IMR-90 (cell line): ENCODE measurements around the gene NSMCE3. TPM values are rescaled to one million over a fixed set of nuclear protein-coding genes. Genes with fewer than 3 reads are reported as not detected.

ENCODE experiments used
- ATAC-seq: fragments of 200-7000 bp; cut with Tn5 transposase; 2 replicates; pipeline ENCODE4 v1.9.1; 2020; ENCODE audit warnings: low read depth, mild to moderate bottlenecking, moderate library complexity
- BruUV-seq: library from RNA; stranded (reverse); fragments of 400-500 nt; replicated peaks from 2 replicates; lab custom pipeline; 2021; lab: Mats Ljungman, UMichigan
- CTCF ChIA-PET: fragments of 300-600 bp; formaldehyde crosslinking; extraction: SDS; loops from one replicate; lab custom pipeline; 2021; ENCODE audit warnings: antibody characterized with exemption; lab: Yijun Ruan, JAX
- POLR2A ChIA-PET: fragments of 300-600 bp; sonication (Branson Sonifier 250); formaldehyde crosslinking; loops from one replicate; lab custom pipeline; 2022; ENCODE audit warnings: antibody characterized with exemption; ENCODE audit not compliant: unreplicated experiment; lab: Charles Lee
- DNase-seq: peaks from one replicate; pipeline ENCODE4 v3.0.0; 2013
- H2AFZ ChIP-seq: replicated peaks from 2 replicates; pipeline ENCODE3; 2013; ENCODE audit warnings: low read length, mild to moderate bottlenecking; ENCODE audit not compliant: poor library complexity
- H2AK5ac ChIP-seq: 2 replicates; pipeline ENCODE4 v1.6.1; 2013; ENCODE audit warnings: low read depth, low read length, inconsistent platforms
- H2AK9ac ChIP-seq: replicated peaks from 2 replicates; pipeline ENCODE3; 2013; ENCODE audit warnings: mild to moderate bottlenecking, low read depth, low read length, moderate library complexity; ENCODE audit not compliant: poor library complexity
- H2BK120ac ChIP-seq: 2 replicates; pipeline ENCODE4 v1.6.1; 2013; ENCODE audit warnings: low read depth, low read length, inconsistent platforms
- H2BK15ac ChIP-seq: 3 replicates; pipeline ENCODE4 v1.6.1; 2013; ENCODE audit warnings: low read depth, low read length, inconsistent platforms
- H2BK20ac ChIP-seq: 2 replicates; pipeline ENCODE4 v1.6.1; 2013; ENCODE audit warnings: low read depth, mild to moderate bottlenecking, inconsistent platforms, low read length, moderate library complexity
- H2BK5ac ChIP-seq: 2 replicates; pipeline ENCODE4 v1.6.1; 2013; ENCODE audit warnings: mild to moderate bottlenecking, low read depth, low read length, inconsistent platforms; ENCODE audit not compliant: poor library complexity, severe bottlenecking
- H3K14ac ChIP-seq: replicated peaks from 2 replicates; pipeline ENCODE4 v1.6.1; 2013; ENCODE audit warnings: low read depth, low read length, inconsistent platforms
- H3K18ac ChIP-seq: 2 replicates; pipeline ENCODE4 v1.6.1; 2013; ENCODE audit warnings: low read depth, low read length, control low read depth
- H3K23ac ChIP-seq: 2 replicates; pipeline ENCODE4 v1.6.1; 2013; ENCODE audit warnings: low read depth, low read length, inconsistent platforms
- H3K27ac ChIP-seq: 2 replicates; pipeline ENCODE4 v1.5.1; 2013; ENCODE audit warnings: mild to moderate bottlenecking, control low read depth, low read length; ENCODE audit not compliant: insufficient read depth
- H3K27me3 ChIP-seq: 2 replicates; pipeline ENCODE4 v1.6.1; 2013; ENCODE audit warnings: low read length; ENCODE audit not compliant: control insufficient read depth, insufficient read depth
- H3K36me3 ChIP-seq: 2 replicates; pipeline ENCODE4 v1.6.1; 2013; ENCODE audit warnings: low read length, mixed read lengths; ENCODE audit not compliant: control insufficient read depth, insufficient read depth
- H3K4ac ChIP-seq: 2 replicates; pipeline ENCODE4 v1.6.1; 2013; ENCODE audit warnings: low read depth, low read length, inconsistent platforms
- H3K4me1 ChIP-seq: 2 replicates; pipeline ENCODE4 v1.6.1; 2013; ENCODE audit warnings: low read length, mixed read lengths; ENCODE audit not compliant: control insufficient read depth, insufficient read depth
- H3K4me2 ChIP-seq: 2 replicates; pipeline ENCODE4 v1.6.1; 2013; ENCODE audit warnings: low read depth, mild to moderate bottlenecking, control low read depth, low read length, moderate library complexity
- H3K4me3 ChIP-seq: 2 replicates; pipeline ENCODE4 v1.5.1; 2013; ENCODE audit warnings: low read depth, mild to moderate bottlenecking, control low read depth, low read length, moderate library complexity; ENCODE audit not compliant: insufficient read depth
- H3K56ac ChIP-seq: 2 replicates; pipeline ENCODE4 v1.6.1; 2013; ENCODE audit warnings: low read length, inconsistent platforms; ENCODE audit not compliant: insufficient read depth; ENCODE audit errors: extremely low read depth
- H3K79me1 ChIP-seq, 2 experiments: 2 replicates each; pipeline ENCODE4 v1.6.1; 2013; ENCODE audit warnings: low read length in 2 of 2, inconsistent platforms in 1 of 2, low read depth in 1 of 2
- H3K9ac ChIP-seq: 2 replicates; pipeline ENCODE4 v1.6.1; 2013; ENCODE audit warnings: low read depth, low read length, control low read depth
- H3K9me1 ChIP-seq: 2 replicates; pipeline ENCODE4 v1.6.1; 2013; ENCODE audit warnings: low read length, inconsistent platforms; ENCODE audit not compliant: insufficient read depth
- H3K9me3 ChIP-seq: 2 replicates; pipeline ENCODE4 v1.6.1; 2013; ENCODE audit warnings: low read length; ENCODE audit not compliant: control insufficient read depth, insufficient read depth
- H4K20me1 ChIP-seq: 2 replicates; pipeline ENCODE4 v1.6.1; 2013; ENCODE audit warnings: low read length, inconsistent platforms; ENCODE audit not compliant: insufficient read depth
- H4K5ac ChIP-seq: 2 replicates; pipeline ENCODE4 v1.6.1; 2013; ENCODE audit warnings: mild to moderate bottlenecking, low read depth, low read length, control low read depth
- H4K8ac ChIP-seq, 2 experiments: 2 replicates each; pipeline ENCODE4 v1.6.1; 2013; ENCODE audit warnings: low read depth in 2 of 2, low read length in 2 of 2, control low read depth in 1 of 2, inconsistent platforms in 1 of 2
- H4K91ac ChIP-seq: 2 replicates; pipeline ENCODE4 v1.6.1; 2013; ENCODE audit warnings: low read depth, low read length, inconsistent platforms; ENCODE audit not compliant: insufficient read depth
- BHLHE40 ChIP-seq: fragments of 150-350 bp; IDR thresholded peaks from 2 replicates; pipeline ENCODE4 v1.6.1; 2016; ENCODE audit warnings: mild to moderate bottlenecking, low read depth, low read length
- CEBPB ChIP-seq: IDR thresholded peaks from 2 replicates; pipeline ENCODE4 v1.6.1; 2012; ENCODE audit warnings: low read depth, low read length, improper control_type of control experiment
- CHD1 ChIP-seq: IDR thresholded peaks from 2 replicates; pipeline ENCODE4 v1.6.1; 2012; ENCODE audit warnings: low read depth, low read length, improper control_type of control experiment
- FOS ChIP-seq: fragments of 150-350 bp; IDR thresholded peaks from 2 replicates; pipeline ENCODE4 v1.6.1; 2016; ENCODE audit warnings: low read depth, low read length
- MAFK ChIP-seq: IDR thresholded peaks from 2 replicates; pipeline ENCODE4 v1.6.1; 2012; ENCODE audit warnings: low read depth, low read length, improper control_type of control experiment
- MAZ ChIP-seq: IDR thresholded peaks from 2 replicates; pipeline ENCODE4 v1.6.1; 2012; ENCODE audit warnings: low read depth, mild to moderate bottlenecking, low read length, improper control_type of control experiment, moderate library complexity, borderline replicate concordance
- MXI1 ChIP-seq: IDR thresholded peaks from 2 replicates; pipeline ENCODE4 v1.6.1; 2012; ENCODE audit warnings: low read depth, mild to moderate bottlenecking, low read length, moderate library complexity, borderline replicate concordance
- NFE2L2 ChIP-seq: fragments of 150-350 bp; IDR thresholded peaks from 2 replicates; pipeline ENCODE4 v1.6.1; 2016; ENCODE audit warnings: low read depth, mild to moderate bottlenecking, low read length
- POLR2A ChIP-seq: IDR thresholded peaks from 2 replicates; pipeline ENCODE4 v1.6.1; 2012; ENCODE audit warnings: mild to moderate bottlenecking, low read depth, low read length
- RAD21 ChIP-seq: IDR thresholded peaks from 2 replicates; pipeline ENCODE4 v1.6.1; 2012; ENCODE audit warnings: low read length, improper control_type of control experiment
- RCOR1 ChIP-seq: IDR thresholded peaks from 2 replicates; pipeline ENCODE4 v1.6.1; 2012; ENCODE audit warnings: mild to moderate bottlenecking, low read length, improper control_type of control experiment; ENCODE audit not compliant: insufficient replicate concordance
- RFX5 ChIP-seq: IDR thresholded peaks from 2 replicates; pipeline ENCODE4 v1.8.0; 2012; ENCODE audit warnings: low read depth, mild to moderate bottlenecking, low read length, moderate library complexity
- SMC3 ChIP-seq: fragments of 150-350 bp; IDR thresholded peaks from 2 replicates; pipeline ENCODE4 v1.6.1; 2016; ENCODE audit warnings: low read depth, mild to moderate bottlenecking, antibody characterized with exemption, low read length, moderate library complexity
- WGBS, 2 experiments: methylation state at CpG; one replicate each; pipeline versions ENCODE4 v1.1.5 to v1.1.7; 2013; ENCODE audit warnings: missing lambda C conversion rate in 2 of 2; ENCODE audit not compliant: insufficient read length in 1 of 2; ENCODE audit errors: extremely low coverage in 2 of 2; 5-methylcytosine and 5-hydroxymethylcytosine counted together
- dilution Hi-C: fragments of 300-500 bp; cut with HindIII; formaldehyde crosslinking; loops from one replicate; pipeline ENCODE4 v1.14.3; 2018; ENCODE audit warnings: low sequenced_read_pairs; ENCODE audit not compliant: unreplicated experiment
- in situ Hi-C: fragments of 300-500 bp; cut with MboI; formaldehyde crosslinking; loops from 3 replicates; pipeline ENCODE4 v1.14.3; 2019; ENCODE audit warnings: low sequenced_read_pairs, inconsistent platforms, mixed read lengths
- intact Hi-C: fragments of 100-400 bp; cut with micrococcal nuclease; formaldehyde crosslinking; loops from 2 replicates; pipeline ENCODE4 v1.10.0; 2022
- polyA plus RNA-seq, 3 experiments: library from polyadenylated mRNA; depleted of rRNA; stranded (reverse); fragments of >200 nt; gene quantifications; 2 replicates each; pipeline ENCODE4 v1.2.3, GENCODE V29; 2012; ENCODE audit warnings: low replicate concordance in 1 of 3
- total RNA-seq: library from RNA; depleted of rRNA; stranded (reverse); fragments of >200 nt; gene quantifications from 2 replicates; pipeline ENCODE4 v1.2.3, GENCODE V29; 2012
- TF ChIP-seq, protein P1 (sequence below): fragments of 150-350 bp; IDR thresholded peaks from 2 replicates; pipeline ENCODE4 v1.6.1; 2017; ENCODE audit warnings: mild to moderate bottlenecking, antibody characterized with exemption, low read length, low read depth
- TF ChIP-seq, protein P2 (sequence below): fragments of 150-350 bp; IDR thresholded peaks from 2 replicates; pipeline ENCODE4 v1.6.1; 2016; ENCODE audit warnings: low read depth, mild to moderate bottlenecking, low read length, moderate library complexity, borderline replicate concordance
- TF ChIP-seq, protein P3 (sequence below): conservative IDR thresholded peaks from 2 replicates; pipeline ENCODE4 v1.5.1; 2012; ENCODE audit warnings: mild to moderate bottlenecking, low read depth, low read length, improper control_type of control experiment

The NSMCE3 gene
- total and polyA plus RNA-seq, 2 of the 4 experiments (the other 2 are of a cell fraction): 5.1 to 6.3 TPM

DNA sequence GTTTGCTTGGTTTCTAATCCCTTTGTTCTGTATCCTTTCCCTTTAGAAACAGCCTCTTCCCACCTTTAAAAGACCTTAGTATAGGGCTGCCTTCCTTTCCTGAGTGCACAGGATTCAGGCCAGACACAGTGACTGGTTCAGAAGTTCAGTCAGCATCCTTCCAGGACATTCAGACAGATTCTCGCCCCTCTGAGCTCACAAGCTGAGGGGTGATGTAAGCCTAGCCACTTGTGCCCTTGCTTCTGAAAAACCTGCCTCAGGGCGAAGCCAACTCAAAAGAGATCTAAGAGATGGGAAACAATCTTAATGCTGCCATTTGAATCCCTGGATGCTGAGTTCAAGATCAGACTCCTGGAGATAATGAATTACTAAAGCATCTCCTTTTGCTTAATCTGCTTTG lies 6.7 kb upstream of the NSMCE3 start:
- dilution Hi-C loops: no loop called here
- CTCF ChIA-PET: no interaction called here
- no peak for ATAC-seq

More for the DNA sequence above, 6.7 kb upstream of the NSMCE3 start:
- H3K79me1 ChIP-seq: no peaks in the 10 kb centered on the region
- no peak overlapping the region for H3K4ac ChIP-seq
- H3K14ac ChIP-seq: no peak overlapping the region
- H3K56ac ChIP-seq: no peak overlapping the region
- no peak overlapping the region for H3K9ac ChIP-seq
- POLR2A ChIA-PET: no interaction called here
- no peaks in the 10 kb centered on the region for H3K36me3 ChIP-seq
- no peak overlapping the region; the same call in 1 of the 2 replicates for H4K91ac ChIP-seq
- BruUV-seq: no TSS peak
- no peak overlapping the region for H2BK5ac ChIP-seq
- no peak overlapping the region; the same call in 2 of the 3 replicates for H2BK15ac ChIP-seq
- in situ Hi-C loops (no loop called here), intact Hi-C loops (no loop called here)
- TF ChIP-seq SMC3 (no peak), CEBPB (no peak), RCOR1 (no peak), RAD21 (no peak), CHD1 (no peak), MAZ (no peak), RFX5 (no peak), BHLHE40 (no peak), MXI1 (no peak), FOS (no peak), NFE2L2 (no peak), MAFK (no peak), POLR2A (no peak)
- TF ChIP-seq, protein P1, sequence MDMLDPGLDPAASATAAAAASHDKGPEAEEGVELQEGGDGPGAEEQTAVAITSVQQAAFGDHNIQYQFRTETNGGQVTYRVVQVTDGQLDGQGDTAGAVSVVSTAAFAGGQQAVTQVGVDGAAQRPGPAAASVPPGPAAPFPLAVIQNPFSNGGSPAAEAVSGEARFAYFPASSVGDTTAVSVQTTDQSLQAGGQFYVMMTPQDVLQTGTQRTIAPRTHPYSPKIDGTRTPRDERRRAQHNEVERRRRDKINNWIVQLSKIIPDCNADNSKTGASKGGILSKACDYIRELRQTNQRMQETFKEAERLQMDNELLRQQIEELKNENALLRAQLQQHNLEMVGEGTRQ: no peak
- TF ChIP-seq, protein P2, sequence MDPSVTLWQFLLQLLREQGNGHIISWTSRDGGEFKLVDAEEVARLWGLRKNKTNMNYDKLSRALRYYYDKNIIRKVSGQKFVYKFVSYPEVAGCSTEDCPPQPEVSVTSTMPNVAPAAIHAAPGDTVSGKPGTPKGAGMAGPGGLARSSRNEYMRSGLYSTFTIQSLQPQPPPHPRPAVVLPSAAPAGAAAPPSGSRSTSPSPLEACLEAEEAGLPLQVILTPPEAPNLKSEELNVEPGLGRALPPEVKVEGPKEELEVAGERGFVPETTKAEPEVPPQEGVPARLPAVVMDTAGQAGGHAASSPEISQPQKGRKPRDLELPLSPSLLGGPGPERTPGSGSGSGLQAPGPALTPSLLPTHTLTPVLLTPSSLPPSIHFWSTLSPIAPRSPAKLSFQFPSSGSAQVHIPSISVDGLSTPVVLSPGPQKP: no peak
- TF ChIP-seq, protein P3, sequence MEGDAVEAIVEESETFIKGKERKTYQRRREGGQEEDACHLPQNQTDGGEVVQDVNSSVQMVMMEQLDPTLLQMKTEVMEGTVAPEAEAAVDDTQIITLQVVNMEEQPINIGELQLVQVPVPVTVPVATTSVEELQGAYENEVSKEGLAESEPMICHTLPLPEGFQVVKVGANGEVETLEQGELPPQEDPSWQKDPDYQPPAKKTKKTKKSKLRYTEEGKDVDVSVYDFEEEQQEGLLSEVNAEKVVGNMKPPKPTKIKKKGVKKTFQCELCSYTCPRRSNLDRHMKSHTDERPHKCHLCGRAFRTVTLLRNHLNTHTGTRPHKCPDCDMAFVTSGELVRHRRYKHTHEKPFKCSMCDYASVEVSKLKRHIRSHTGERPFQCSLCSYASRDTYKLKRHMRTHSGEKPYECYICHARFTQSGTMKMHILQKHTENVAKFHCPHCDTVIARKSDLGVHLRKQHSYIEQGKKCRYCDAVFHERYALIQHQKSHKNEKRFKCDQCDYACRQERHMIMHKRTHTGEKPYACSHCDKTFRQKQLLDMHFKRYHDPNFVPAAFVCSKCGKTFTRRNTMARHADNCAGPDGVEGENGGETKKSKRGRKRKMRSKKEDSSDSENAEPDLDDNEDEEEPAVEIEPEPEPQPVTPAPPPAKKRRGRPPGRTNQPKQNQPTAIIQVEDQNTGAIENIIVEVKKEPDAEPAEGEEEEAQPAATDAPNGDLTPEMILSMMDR: no peak
- H3K9me1 ChIP-seq: peaks cover 7% of the 10 kb centered on the region; the same call in 1 of the 2 replicates
- peak; percentile 17 for DNase-seq
- no peak overlapping the region for H4K5ac ChIP-seq
- H3K18ac ChIP-seq: no peak overlapping the region
- no peak overlapping the region for H3K27ac ChIP-seq
- H2AK9ac ChIP-seq: no peak overlapping the region
- no peak overlapping the region for H4K8ac ChIP-seq
- no peaks in the 10 kb centered on the region for H4K20me1 ChIP-seq
- no peak overlapping the region for H3K4me3 ChIP-seq
- H2BK120ac ChIP-seq: peak overlapping the region; percentile 28; the same call in 1 of the 2 replicates
- no peak overlapping the region for H2BK20ac ChIP-seq
- H3K27me3 ChIP-seq: no peaks in the 10 kb centered on the region
- H2AFZ ChIP-seq: peak overlapping the region; percentile 68
- no peak overlapping the region for H3K23ac ChIP-seq
- H3K4me2 ChIP-seq: no peak overlapping the region
- H3K9me3 ChIP-seq: no peaks in the 10 kb centered on the region
- peak overlapping the region; percentile 28; the same call in 1 of the 2 replicates for H2AK5ac ChIP-seq
- WGBS, 2 experiments: no CpG with 5 or more reads among the region's 2 CpGs
- H3K4me1 ChIP-seq: peaks cover 7% of the 10 kb centered on the region
